Large intestine (tissue), 3 donors: ENCODE results near the gene FOLR3. TPM values are rescaled to one million over a fixed set of nuclear protein-coding genes. Genes with fewer than 3 reads are reported as not detected.
"Not testable (repeated sequence)": the region's sequence is repeated elsewhere in the genome, so short reads cannot be mapped to it uniquely, and the experiment has no call there.

Experiments used
- DNase-seq, 2 donors: peaks; one replicate each; pipeline versions ENCODE4 v3.0.0 to v3.0.0-alpha.2; 2013
- H3K27ac ChIP-seq: one replicate; pipeline ENCODE4 v1.5.1; 2013; ENCODE audit warnings: low read length
- H3K27me3 ChIP-seq: 2 replicates; pipeline ENCODE4 v1.6.1; 2013; ENCODE audit warnings: low read length; ENCODE audit not compliant: control insufficient read depth, insufficient read depth
- H3K36me3 ChIP-seq: 2 replicates; pipeline ENCODE4 v1.6.1; 2013; ENCODE audit warnings: low read length; ENCODE audit not compliant: control insufficient read depth, insufficient read depth
- H3K4me1 ChIP-seq: one replicate; pipeline ENCODE4 v1.6.1; 2013; ENCODE audit warnings: low read length; ENCODE audit not compliant: control insufficient read depth, insufficient read depth
- H3K4me3 ChIP-seq: one replicate; pipeline ENCODE4 v1.5.1; 2013; ENCODE audit warnings: low read length
- H3K9me3 ChIP-seq: one replicate; pipeline ENCODE4 v1.6.1; 2013; ENCODE audit warnings: mild to moderate bottlenecking, low read depth, low read length, moderate library complexity; ENCODE audit not compliant: control insufficient read depth
- WGBS: methylation state at CpG from one replicate; pipeline ENCODE4 v1.1.5; 2013; ENCODE audit warnings: low lambda C conversion rate; ENCODE audit not compliant: insufficient coverage; 5-methylcytosine and 5-hydroxymethylcytosine counted together
- polyA plus RNA-seq: library from polyadenylated mRNA; unstranded; fragments of 120-200 nt; gene quantifications from one replicate; pipeline ENCODE4 v1.2.1, GENCODE V29; 2013

The FOLR3 gene
- polyA plus RNA-seq, 1 donor = 0.36 TPM

DNA sequence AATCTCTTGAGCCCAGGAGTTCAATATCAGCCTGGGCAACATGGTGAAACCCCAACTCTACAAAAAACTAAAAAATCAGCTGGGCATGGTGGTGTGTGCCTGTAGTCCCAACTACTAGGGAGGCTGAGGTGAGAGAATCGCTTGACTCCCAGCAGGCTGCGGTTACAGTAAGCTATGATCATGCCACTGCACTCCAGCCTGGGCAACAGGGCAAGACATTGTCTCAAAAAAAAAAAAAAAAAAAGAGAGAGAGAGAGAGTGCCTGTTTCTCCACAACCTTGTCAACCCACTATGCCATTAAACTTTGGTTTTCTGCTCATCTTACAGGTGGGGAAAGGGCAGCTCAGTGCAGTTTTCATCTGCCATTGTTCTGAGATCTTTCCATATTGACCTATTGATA, 5.1 kb downstream of the FOLR3 start:
- Histone ChIP-seq H3K27ac (no peak overlapping the region), H3K36me3 (no peaks in the 10 kb centered on the region), H3K9me3 (no peaks in the 10 kb centered on the region), H3K27me3 (no peaks in the 10 kb centered on the region), H3K4me1 (peaks cover 2% of the 10 kb centered on the region), H3K4me3 (no peak overlapping the region)
- no peak for DNase-seq
- WGBS = no CpG with 5 or more reads among the region's 2 CpGs

DNA sequence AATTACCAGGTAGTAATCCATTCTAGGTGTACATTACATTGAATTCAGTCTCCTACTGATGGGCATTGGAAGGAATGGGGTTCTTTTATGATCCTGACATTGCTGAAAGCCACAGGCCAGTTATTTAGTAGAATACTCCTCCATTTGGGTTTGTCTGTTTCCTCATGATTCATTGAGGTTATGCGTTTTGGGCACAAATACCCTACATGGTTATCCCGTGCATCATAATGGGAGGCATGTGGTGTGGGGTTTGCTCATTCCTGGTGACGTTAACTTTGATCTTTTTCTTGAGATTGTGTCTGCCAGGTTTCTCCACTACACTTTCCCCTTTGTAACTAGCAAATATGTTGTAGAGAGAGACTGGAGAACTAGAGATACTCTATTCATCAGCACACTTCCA, 5.5 kb downstream of the FOLR3 start:
- no peaks in the 10 kb centered on the region for H3K36me3 ChIP-seq
- no peaks in the 10 kb centered on the region for H3K27me3 ChIP-seq
- H3K4me3 ChIP-seq = no peak overlapping the region
- no peaks in the 10 kb centered on the region for H3K9me3 ChIP-seq
- DNase-seq = no peak
- peaks cover 2% of the 10 kb centered on the region for H3K4me1 ChIP-seq
- H3K27ac ChIP-seq = no peak overlapping the region
- 63% methylated on average over 2 of the region's 3 CpGs for WGBS

DNA sequence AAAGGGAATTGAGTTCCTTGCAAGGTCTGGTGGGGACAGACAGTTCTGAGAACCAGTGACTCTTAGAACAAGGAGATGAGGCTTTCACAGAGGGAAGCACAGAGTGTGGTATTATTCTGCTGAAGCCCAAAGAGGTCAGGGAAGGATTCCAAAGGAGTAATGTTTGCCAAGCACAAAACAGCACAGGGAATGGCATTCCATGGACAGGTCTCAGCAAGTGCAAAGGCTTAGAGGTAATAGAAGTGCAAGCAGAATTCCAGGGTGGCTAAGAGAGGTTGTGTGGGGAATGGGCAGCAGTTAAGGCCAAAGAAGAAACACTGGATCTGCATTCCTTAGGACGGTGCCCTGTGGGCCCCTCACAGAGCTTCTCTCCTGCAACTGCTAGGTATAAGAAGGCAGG, 6.6 kb downstream of the FOLR3 start:
- H3K9me3 ChIP-seq, H3K36me3 ChIP-seq, DNase-seq, H3K4me1 ChIP-seq, H3K27ac ChIP-seq, H3K27me3 ChIP-seq, H3K4me3 ChIP-seq: not testable (repeated sequence)
- no CpG with 5 or more reads among the region's 1 CpG for WGBS

DNA sequence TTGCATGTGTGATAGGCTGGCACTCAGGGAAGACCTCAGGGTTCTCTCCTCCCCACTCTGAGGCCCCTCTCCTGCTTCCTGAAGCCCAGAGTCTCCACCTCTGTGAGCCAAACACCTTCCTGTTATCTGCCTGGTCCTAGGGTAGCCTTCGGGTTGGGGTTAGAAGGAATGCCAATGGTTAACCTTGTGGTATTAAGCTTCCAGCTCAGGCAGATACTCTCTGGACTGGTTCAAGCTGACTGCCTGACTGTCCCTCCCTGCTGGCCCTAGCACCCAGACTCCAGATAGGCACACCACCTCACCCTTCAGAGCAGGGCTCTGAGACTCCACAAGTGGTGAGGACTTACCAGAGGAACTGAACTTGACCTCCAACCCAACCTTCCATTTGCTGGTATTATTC, 7.0 kb downstream of the FOLR3 start:
- no CpG with 5 or more reads among the region's 1 CpG for WGBS
- H3K36me3 ChIP-seq, H3K27ac ChIP-seq, DNase-seq, H3K9me3 ChIP-seq, H3K27me3 ChIP-seq, H3K4me1 ChIP-seq, H3K4me3 ChIP-seq: not testable (repeated sequence)

DNA sequence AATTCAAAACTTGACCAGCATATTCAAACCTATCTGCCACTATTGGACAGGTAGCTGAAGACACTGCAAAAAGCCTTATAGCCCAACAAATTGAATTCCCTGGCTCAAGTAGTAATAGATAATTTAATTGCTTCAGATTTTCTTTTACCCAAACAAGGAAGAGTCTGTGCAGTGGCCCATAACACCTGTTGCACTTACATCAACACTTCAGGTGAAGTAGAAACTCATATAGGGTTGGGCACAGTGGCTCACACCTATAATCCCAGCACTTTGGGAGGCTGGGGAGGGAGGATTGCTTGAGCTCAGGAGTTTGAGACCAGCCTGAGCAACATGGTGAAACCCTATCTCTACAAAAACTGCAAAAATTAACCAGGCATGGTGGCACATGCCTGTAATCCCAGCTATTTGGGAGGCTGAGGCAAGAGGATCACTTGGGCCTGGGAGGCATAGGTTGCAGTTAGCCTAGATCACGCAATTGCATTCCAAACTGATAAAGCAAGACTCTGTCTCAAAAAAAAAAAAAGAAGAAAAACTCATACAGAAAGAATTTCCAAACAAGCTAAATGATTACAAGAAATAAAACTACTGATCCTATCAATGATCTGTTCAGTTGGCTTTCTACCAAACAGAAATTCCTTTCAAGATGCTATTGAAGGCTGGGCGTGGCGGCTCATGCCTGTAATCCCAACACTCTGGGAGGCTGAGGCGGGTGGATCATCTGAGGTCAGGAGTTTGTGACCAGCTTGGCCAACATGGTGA, 9.5 kb downstream of the FOLR3 start:
- DNase-seq = no peak
- Histone ChIP-seq H3K4me1 (no peaks in the 10 kb centered on the region), H3K27ac (no peak overlapping the region), H3K9me3 (no peaks in the 10 kb centered on the region), H3K27me3 (no peaks in the 10 kb centered on the region), H3K4me3 (no peak overlapping the region), H3K36me3 (no peaks in the 10 kb centered on the region)
- WGBS = no CpG with 5 or more reads among the region's 4 CpGs

DNA sequence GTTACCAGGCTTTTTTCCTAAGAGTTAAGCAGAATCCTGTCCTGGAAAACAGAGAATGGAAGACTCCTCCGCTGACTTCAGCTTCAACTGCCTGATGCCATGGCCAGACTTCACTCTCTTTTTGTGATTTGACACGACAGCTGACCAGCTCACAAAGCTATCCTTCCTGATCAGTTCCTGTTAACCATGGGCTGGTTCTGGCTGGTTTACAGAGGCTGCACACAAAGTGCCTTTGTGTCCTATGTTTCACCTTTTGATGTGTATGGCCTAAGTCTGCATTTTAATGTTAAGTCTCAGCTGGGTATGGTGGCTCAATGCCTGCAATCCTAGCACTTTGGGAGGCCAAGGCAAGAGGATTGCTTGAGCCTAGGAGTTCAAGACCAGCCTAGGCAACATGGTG, 11.1 kb downstream of the FOLR3 start:
- no peaks in the 10 kb centered on the region for H3K27me3 ChIP-seq
- H3K4me3 ChIP-seq = no peak overlapping the region
- H3K9me3 ChIP-seq = no peaks in the 10 kb centered on the region
- WGBS = no CpG with 5 or more reads among the region's 2 CpGs
- DNase-seq = no peak
- H3K27ac ChIP-seq = no peak overlapping the region
- no peaks in the 10 kb centered on the region for H3K36me3 ChIP-seq
- no peaks in the 10 kb centered on the region for H3K4me1 ChIP-seq

DNA sequence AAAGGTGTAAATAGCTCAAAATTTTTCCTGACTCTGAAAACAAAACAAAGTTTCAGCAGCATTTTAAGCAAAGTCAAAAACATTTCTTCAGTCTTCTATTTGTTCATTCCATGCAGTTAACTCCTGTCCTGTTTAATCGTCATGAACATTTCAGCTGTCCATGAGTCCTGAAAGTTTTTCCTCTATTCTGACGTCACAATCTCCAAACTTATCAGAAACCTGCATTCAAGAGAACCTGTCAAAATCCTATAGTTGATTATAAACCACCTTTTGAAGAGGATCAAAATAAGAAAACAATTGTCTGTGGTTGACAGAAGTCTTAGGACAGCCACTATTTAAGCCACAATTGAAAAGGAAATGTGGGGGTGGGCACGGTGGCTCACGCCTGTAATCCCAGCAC, 15.4 kb downstream of the FOLR3 start:
- H3K4me3 ChIP-seq = no peak overlapping the region
- H3K9me3 ChIP-seq = no peaks in the 10 kb centered on the region
- DNase-seq = no peak
- 75% methylated on average over 2 of the region's 4 CpGs for WGBS
- no peaks in the 10 kb centered on the region for H3K4me1 ChIP-seq
- no peaks in the 10 kb centered on the region for H3K27me3 ChIP-seq
- H3K36me3 ChIP-seq = no peaks in the 10 kb centered on the region
- H3K27ac ChIP-seq = no peak overlapping the region

DNA sequence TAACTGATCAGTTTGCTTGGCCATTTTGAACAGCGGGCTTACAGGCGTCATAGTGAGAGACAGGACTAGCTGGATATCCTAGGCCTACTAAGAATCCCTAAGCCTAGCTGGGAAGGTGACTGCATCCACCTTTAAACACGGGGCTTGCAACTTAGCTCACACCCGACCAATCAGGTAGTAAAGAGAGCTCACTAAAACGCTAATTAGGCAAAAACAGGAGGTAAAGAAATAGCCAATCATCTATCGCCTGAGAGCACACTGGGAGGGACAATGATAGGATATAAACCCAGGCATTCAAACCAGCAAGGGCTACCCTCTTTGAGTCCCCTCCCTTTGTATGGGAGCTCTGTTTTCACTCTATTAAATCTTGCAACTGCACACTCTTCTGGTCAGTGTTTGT, 18.3 kb downstream of the FOLR3 start:
- not testable (repeated sequence) for H3K27ac ChIP-seq, DNase-seq, H3K9me3 ChIP-seq, H3K27me3 ChIP-seq, H3K4me1 ChIP-seq, H3K4me3 ChIP-seq, H3K36me3 ChIP-seq
- WGBS = no CpG with 5 or more reads among the region's 6 CpGs

DNA sequence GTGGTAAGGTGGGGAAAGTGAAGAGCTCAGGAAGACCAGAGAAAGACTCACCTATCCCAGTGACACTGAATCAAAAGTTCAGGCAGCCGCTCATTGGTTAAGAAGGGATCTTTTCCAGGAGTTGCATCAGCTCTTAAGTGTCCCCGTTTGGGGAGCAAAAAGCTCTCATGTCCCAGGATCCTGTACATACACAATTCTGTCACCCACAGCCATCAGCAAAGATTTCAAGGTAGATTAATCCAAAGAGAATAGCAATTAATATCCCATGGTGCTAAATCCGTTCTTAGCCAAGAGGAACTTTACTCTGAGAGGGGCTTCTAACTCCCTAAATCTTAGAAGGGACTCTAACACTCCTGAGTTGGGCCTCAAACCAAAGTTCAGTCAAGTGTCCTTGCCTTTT, 19.3 kb downstream of the FOLR3 start:
- WGBS = no CpG with 5 or more reads among the region's 3 CpGs
- Histone ChIP-seq H3K9me3 (no peaks in the 10 kb centered on the region), H3K4me3 (no peak overlapping the region), H3K4me1 (no peaks in the 10 kb centered on the region), H3K27me3 (no peaks in the 10 kb centered on the region), H3K27ac (no peak overlapping the region), H3K36me3 (no peaks in the 10 kb centered on the region)
- no peak for DNase-seq

DNA sequence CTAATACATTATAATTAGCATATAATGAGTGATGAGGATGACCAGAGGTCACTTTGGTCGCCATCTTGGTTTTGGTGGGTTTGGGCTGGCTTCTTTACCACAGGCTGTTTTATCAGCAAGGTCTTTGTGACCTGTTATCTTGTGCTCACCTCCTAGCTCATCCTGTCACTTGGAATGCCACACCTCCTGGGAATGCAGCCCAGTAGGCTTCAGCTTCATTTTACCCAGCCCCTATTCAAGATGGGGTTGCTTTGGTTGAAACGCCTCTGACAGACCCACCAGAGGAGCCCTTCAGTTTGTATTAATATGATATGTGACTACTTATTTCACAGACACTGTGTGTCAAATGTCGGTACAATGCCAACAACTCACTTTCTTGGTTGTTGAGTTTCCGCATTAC, 20.2 kb downstream of the FOLR3 start:
- Histone ChIP-seq H3K27ac (no peak overlapping the region), H3K4me3 (no peak overlapping the region), H3K9me3 (no peaks in the 10 kb centered on the region), H3K36me3 (no peaks in the 10 kb centered on the region), H3K4me1 (no peaks in the 10 kb centered on the region), H3K27me3 (no peaks in the 10 kb centered on the region)
- WGBS = no CpG with 5 or more reads among the region's 4 CpGs
- DNase-seq = no peak

DNA sequence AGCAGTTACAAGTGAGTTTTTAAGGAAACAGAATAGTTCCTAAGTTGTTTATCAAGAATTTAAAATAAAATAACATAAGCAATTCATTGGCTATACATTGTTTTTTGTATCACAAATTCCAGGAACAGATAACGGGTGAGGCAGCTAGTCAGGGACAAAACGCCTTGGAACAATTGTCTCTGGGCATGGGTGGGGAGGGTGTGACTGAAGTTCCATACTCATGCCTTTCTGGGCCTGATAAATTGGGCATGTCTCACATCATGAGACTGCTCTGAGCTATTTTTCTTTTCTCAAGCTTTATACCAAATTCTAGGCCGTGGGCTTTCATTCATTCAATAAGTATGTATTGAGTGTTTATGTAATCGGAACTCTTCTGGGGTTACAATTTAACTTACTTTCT, 21.6 kb downstream of the FOLR3 start:
- no peaks in the 10 kb centered on the region for H3K9me3 ChIP-seq
- H3K4me1 ChIP-seq = no peaks in the 10 kb centered on the region
- H3K27me3 ChIP-seq = no peaks in the 10 kb centered on the region
- H3K36me3 ChIP-seq = no peaks in the 10 kb centered on the region
- H3K27ac ChIP-seq = no peak overlapping the region
- DNase-seq = no peak
- H3K4me3 ChIP-seq = no peak overlapping the region
- 61% methylated on average over 2 of the region's 4 CpGs for WGBS
